GM18498 (cell line): Measurements from ENCODE around the gene ACR.
"Not testable (repeated sequence)": the region's sequence is repeated elsewhere in the genome, so short reads cannot be mapped to it uniquely, and the experiment has no call there.

Experiments used
- ATAC-seq: cut with Tn5 transposase; IDR thresholded peaks from one replicate; pipeline ENCODE4 v1.9.1; 2021; ENCODE audit warnings: mild to moderate bottlenecking, moderate library complexity; ENCODE audit not compliant: unreplicated experiment

Gene ACR

DNA sequence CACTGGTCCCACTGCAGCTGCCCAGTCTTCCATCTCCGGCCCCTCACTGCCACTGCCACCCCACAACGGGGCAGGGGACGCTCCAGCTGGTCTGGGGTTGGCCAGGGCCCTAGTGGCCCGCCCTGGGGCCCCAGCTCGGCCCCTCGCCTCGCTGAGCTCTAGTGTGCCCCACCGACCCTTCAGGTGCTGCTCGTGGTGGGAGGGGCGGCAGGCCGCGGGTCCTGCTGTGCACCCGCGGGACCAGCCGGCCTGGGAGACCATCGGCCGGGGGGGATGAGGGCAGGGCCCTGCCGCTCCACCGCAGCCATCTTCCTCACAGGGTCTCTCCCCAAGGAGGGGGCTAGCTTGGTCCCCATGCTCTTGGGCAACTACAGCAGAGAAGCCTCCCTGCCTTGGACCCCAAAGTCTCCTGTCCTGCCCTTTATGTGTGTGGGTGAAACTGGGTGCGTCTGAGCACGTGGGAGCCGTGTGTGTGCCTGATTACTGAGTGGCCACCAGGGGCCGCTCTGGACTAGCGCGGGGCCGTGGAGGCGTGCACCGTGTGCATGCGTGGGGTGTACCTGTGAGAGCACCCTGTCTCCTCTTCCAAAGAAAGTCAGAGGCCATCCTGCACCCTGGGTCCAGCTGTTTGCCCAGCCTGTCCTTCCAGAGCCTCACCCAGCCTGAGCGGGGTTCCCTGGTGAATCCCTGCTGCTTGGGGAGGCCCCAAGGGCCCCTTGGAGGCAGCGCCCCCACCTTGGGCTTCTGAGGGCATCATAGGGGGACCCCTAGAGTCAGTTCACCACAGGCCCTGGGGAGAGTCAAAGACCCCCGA is 6.0 kb upstream of the ACR start:
- ATAC-seq, result no peak

DNA sequence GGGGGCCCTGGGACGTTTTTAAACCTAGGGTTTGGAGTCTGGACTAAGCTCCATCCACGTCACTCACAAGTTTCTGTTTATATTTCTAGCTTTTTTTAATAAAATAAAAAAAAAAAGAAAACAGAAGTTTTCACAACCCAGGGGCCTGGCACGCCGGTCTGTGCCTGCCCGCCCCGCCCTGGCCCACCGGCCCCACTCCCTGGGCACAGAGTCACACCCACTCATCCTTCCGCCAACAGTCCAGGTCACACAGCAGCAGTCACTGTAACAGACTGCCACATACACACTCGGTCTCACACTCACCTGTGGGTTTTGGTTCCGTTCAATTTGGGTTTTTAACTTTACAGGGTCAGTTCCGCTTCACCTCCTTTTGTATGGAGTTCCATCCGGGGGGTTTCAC is 5.3 kb upstream of the ACR start:
- ATAC-seq, result no peak

DNA sequence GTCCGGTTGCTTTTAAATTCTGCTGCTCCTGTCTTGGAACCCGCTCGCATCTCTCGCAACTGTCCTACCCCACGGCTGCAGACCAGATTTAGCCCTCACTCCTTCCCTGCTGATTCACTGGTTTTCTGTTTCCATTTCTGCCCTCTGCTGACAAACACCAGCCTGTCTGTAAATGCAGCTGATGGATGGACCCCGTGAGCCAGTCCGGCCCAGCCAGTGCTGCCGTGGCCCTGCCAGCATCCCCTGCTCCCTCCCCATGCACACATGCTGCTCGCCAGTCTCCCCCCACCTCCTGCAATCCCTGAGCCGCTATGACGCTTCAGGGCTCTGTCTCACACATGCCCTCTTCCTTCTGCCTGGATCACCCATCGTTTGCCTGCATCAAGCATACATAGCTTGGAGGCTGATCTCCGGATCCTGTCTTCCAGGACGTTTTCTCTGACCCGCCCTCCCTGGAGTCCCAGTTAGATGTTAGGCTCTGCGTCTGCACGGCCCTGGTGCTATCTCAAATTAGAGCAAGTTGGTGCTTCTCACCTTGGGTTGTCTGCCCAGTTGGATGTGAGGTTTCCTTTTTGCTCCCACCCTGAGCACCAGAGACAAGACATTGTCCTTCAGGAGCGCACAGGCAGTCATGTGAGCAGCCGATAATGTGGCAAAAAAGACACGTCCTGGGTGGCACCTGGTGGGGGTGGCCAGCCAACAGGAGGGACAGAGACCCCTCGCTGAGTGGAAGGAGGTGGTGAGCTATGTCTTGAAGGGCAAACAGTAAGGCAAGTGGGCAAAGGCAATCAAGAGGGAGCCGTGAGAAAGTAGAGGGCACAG is 4.3 kb upstream of the ACR start:
- ATAC-seq, result no peak

DNA sequence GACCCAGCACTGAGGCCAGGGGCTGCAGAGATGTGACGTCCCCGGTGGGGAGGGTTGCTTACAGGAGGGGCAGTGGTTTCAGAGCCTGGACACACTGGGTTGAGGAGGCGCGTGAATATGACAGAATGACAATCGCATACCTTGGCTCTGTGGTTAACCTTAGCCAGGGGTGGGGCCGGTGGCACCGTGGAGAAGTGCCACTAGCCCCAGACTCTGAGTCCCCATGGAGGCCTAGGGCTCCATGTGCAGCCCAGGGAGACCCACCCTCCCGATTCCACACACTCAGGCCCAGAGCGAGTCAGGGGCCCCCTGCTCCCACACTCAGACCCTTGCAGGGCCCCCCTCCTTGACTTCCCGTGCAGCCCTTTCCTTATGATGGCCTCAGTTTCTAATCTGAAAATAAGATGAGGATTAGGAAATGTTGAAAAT is 3.6 kb upstream of the ACR start:
- no peak for ATAC-seq

DNA sequence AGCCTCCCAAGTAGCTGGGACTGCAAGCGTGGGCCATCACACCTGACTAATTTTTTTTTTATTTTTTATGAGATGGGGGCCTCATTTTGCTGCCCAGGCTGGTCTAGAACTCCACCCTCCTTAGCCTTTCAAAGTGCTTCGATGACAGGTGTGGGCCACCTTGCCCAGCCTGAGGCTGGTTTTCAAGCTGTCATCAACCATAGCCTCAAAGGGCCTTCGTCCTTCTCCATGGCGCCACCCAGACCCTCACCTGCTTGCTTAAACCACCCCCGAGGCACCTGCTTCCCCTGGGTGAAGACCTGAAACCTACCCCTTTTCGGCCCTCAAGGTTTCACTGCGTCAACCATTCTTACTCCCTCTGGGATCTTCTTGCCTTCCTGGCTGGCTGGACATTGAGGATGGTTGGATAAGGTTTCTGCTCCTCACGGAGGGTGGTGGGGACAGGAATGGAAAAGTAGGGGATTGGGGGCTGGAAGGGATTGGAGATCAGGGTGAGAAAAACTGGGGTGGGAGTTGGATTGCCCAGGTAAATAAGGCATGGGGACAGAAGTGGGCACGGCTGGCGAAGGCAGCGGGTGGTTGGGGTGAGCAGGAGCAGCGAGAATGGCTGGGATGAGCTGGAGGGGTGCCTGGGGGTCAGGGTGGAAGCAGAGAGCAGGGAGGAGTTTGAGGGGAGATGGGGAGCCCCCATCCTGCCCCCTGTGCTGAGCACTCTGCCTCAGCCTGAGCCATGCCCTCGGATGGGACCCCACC is 2.8 kb upstream of the ACR start:
- no peak for ATAC-seq

DNA sequence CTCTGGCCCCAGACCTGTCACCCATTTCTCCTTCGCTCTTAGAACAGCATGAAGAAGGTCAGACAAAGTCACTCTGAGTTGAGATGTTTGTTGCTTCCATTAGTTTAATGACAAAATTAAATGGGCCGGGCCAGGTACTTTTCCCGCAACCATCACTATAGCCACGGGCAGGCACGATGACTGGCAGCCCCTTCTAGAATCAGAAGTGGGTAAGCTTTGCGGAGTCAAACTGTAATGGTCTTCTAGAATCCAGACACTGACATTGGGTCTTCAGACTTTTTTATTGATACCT is 2.3 kb upstream of the ACR start:
- no peak for ATAC-seq

DNA sequence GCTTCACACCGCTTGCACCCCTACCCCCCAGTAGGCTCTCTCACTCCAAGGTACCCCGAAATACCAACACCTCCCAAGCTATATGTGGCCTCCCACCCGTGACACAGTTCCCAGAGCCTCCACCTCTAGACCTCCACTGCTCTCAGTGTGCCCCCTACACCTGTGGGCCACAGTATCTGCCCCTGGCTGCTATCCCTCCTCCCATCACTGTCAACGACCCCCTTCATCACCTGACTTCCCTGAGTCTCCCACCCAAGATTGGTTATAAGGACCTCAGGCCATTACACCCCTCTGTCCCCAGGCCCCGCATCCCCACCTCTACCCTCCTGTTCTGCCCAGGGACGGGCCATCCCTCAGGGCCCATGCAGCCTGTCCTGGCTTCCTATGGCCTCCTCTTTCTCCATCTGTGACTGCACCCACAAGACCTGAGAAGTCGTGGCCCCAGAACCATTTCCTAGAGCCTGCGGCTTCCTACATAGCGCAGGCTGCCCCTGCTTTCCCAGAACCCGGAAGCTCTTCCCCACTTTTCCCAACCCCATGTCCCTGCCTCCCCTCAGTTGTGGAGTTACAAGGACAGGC is 734 bp downstream of the ACR start:
- no peak for ATAC-seq

DNA sequence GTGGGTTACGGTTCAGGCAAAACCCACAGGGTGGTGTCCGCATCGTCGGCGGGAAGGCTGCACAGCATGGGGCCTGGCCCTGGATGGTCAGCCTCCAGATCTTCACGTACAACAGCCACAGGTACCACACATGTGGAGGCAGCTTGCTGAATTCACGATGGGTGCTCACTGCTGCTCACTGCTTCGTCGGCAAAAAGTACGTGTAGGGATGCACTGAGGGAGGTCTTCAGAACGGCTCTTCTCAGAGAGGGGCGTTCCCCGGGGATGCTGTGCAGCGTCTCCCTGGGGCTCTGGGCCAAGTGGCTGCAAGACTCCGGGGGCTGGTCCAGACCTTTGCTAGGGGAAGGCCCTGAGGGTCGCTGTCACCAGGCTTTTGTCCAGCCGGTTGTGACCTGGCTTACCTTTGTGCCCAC is 1.3 kb downstream of the ACR start:
- no peak for ATAC-seq

DNA sequence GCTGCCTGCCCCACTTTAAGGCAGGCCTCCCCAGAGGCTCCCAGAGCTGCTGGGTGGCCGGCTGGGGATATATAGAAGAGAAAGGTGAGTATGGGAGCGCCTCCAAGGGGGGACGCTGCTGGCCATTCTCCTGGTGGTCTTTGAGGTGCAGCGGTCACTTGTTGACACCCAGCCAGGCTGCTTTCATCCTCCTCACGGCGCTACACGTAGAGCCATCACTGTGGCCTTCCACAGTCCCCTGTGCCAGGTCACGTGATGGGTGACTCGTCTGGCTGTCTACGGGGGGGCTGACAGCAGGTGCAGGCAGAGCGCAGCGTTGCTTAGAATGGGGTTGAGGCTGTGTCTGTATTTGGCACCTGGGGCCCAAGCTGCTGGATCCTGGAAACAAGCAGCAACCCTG is 1.9 kb downstream of the ACR start:
- ATAC-seq, result no peak

DNA sequence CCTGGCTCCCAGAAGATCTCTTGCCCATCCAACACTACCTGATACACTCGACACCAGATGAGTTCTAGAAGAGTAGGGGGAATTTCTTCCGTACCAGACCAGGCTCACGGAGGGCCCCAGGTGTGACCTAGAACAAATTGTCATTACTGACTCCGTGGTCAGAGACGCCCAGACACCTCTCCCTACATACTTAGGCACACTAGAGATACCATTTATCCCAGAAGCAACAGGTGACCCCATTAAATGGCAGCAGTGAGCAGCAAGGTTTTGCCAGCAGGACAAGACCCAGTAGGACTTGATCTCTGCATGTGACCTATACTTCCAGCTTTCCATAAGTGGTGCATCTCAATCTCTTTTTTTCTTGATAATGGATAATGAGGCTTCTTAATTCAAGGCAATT is 2.7 kb downstream of the ACR start:
- not testable (repeated sequence) for ATAC-seq

DNA sequence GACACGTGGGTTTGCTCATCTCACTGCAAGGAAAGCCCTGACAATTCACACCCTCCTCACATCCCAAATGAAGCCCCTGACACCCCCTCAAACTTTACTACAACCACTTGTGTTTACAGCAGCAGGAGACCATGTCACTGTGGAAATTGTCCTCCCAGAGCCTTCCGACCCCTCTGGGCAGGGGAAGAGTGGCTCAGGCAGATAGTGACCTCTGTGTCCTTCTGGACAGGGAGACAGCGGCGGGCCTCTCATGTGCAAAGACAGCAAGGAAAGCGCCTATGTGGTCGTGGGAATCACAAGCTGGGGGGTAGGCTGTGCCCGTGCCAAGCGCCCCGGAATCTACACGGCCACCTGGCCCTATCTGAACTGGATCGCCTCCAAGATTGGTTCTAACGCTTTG is 6.4 kb downstream of the ACR start:
- ATAC-seq, result not testable (repeated sequence)

DNA sequence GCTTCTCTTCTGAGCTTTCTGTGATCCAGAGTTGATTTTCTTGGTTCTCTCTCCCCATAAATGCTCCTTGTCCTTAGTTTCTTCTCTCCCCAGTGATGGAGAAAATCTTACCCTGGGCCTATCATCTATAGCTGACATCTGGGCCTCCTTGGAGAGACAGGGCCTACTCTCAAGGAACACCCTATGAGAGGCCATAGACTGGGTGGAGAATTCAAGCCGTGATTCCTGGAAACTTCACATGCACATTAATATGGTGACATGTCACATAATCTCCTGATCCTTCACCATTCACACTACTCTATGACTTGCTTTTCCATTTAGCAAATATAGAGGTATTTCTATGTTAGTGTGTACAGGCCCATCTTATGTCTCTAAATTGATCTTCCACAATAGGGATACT is 9.5 kb downstream of the ACR start:
- not testable (repeated sequence) for ATAC-seq

DNA sequence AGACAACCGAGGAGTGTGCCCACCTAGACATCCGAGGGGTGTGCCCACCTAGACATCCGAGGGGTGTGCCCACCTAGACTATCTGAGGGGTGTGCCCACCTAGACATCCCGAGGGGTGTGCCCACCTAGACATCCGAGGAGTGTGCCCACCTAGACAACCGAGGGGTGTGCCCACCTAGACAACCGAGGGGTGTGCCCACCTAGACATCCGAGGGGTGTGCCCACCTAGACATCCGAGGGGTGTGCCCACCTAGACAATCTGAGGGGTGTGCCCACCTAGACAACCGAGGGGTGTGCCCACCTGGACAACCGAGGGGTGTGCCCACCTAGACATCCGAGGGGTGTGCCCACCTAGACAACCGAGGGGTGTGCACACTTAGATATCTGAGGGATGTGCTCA is 10.6 kb downstream of the ACR start:
- not testable (repeated sequence) for ATAC-seq

DNA sequence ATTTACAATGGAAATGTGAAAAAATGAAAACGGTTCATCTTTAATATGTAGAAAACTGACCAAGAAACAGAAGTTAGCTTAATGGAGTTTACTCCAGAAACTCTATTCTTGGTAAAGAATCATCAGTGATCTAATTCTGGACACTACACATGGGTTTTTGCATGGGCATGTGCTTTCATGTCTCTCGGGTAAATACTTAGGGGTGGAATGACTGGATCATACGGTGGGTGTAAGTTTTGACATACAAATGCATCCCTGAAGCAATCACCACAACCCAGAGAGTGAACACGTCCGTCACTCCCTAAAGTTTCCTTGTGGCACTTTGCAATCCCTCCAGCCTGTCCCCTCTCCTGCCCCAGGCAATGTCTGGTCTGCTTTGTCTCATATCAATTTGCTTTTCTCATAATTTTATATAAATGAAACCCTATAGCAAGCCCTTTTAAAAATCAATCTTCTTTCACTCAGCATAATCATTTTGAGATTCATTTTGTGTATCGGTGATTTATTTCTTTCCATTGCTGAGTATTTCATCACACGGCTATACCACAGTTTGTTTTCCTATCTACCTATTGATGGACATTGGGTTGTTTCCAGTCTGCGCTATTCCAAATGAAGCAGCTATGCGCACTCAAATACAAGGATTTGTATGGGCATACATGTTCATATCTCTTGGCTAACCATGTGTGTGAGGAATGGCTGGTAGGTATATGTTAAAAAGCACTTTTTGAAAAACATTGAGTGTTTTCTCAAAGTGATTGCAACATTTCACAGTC is 11.5 kb downstream of the ACR start:
- ATAC-seq, result not testable (repeated sequence)

DNA sequence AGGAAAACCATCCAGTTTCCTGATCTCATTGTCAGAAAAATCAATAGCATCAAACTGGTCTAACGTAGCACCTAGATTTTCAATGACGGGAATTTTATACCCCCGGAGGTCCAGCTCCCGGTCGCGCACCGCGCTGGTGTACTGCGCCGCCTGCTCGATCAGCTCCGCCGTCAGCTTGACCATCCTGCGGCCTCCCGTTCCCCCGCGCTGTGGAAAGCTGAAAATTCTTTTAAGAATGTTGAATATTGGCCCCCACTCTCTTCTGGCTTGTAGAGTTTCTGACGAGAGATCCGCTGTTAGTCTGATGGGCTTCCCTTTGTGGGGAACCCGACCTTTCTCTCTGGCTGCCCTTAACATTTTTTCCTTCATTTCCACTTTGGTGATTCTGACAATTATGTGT is 17.2 kb downstream of the ACR start:
- ATAC-seq, result not testable (repeated sequence)

DNA sequence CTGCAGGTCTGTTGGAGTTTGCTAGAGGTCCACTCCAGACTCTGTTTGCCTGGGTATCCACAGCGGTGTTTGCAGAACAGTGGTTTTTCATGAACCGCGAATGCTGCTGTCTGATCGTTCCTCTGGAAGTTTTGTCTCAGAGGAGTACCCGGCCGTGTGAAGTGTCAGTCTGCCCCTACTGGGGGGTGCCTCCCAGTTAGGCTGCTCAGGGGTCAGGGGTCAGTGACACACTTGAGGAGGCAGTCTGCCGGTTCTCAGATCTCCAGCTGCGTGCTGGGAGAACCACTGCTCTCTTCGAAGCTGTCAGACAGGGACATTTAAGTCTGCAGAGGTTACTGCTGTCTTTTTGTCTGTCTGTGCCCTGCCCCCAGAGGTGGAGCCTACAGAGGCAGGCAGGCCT is 18.4 kb downstream of the ACR start:
- ATAC-seq, result not testable (repeated sequence)

DNA sequence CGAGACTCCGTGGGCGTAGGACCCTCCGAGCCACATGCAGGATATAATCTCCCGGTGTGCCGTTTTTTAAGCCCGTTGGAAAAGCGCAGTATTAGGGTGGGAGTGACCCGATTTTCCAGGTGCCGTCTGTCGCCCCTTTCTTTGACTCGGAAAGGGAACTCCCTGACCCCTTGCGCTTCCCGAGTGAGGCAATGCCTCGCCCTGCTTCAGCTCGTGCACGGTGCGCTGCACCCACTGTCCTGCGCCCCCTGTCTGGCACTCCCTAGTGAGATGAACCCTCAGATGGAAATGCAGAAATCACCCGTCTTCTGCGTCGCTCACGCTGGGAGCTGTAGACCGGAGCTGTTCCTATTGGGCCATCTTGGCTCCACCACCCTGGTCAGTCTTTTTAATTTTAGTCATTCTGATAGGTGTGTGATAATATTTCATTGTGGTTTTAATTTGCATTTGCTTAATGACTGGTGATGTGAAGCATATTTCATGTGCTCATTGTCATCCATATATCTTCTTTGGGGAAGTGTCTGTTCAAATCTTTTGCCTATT is 19.0 kb downstream of the ACR start:
- not testable (repeated sequence) for ATAC-seq

DNA sequence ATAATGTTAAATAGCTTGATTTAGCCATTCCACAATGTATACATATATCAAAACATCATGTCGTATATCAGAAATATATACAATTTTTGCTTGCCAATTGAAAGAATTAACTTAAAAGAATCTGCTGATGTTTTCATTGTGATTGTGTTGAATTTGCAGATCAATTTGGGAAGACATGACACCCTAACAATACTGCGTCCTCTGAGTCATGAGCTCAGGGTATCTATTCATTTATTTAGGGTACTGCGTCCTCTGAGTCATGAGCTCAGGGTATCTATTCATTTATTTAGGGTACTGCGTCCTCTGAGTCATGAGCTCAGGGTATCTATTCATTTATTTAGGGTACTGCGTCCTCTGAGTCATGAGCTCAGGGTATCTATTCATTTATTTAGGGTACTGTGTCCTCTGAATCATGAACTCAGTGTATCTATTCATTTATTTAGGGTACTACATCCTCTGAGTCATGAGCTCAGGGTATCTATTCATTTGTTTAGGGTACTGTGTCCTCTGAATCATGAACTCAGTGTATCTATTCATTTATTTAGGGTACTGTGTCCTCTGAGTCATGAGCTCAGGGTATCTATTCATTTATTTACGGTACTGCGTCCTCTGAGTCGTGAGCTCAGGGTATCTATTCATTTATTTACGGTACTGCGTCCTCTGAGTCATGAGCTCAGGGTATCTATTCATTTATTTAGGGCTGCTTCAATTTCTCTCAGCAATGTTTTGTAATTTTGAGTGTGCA is 21.8 kb downstream of the ACR start:
- ATAC-seq, result not testable (repeated sequence)

DNA sequence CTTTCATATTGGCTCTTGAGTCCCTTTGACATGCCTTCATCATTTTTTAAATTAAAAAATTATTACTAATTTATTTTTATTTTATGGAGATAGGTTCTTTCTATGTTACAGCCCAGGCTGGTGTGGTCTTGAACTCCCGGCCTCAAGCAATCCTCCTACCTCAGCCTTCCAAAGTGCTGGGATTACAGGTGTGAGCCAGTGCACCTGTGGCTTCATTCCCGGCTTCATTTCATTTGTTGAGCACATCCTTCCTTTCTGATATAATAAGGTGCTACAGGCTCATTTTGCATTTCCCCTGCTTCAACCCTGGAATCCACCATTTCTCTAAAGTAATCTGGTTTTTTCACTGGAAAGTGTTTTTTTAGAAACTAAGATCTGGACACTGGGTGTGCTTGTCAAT is 23.8 kb downstream of the ACR start:
- not testable (repeated sequence) for ATAC-seq
